Thyroid gland (tissue), 4 donors: ENCODE results near the gene RPL7A. TPM values are rescaled to one million over a fixed set of nuclear protein-coding genes. Genes with fewer than 3 reads are reported as not detected.

Experiments used
- DNase-seq, 2 donors: peaks; one replicate each; pipeline ENCODE4 v3.0.0-alpha.2; 2019
- H3K27ac ChIP-seq, 3 donors: fragments of 200-600 bp; sonication (generic); 1 replicate in 2 of 3; 2 replicates in 1 of 3; pipeline ENCODE4 v1.5.1; 2016 to 2019; ENCODE audit warnings: mild to moderate bottlenecking in 1 of 3, moderate library complexity in 1 of 3
- H3K27me3 ChIP-seq: fragments of 200-600 bp; sonication (generic); one replicate; pipeline ENCODE4 v1.5.1; 2019
- H3K36me3 ChIP-seq, 2 donors: fragments of 200-600 bp; sonication (generic); one replicate each; pipeline ENCODE4 v1.5.1; 2016 to 2019
- H3K4me1 ChIP-seq, 2 donors: fragments of 200-600 bp; sonication (generic); one replicate each; pipeline ENCODE4 v1.5.1; 2017 to 2019
- H3K4me3 ChIP-seq, 3 donors: fragments of 200-600 bp; sonication (generic); replicated peaks in 1 of 3; 1 replicate in 2 of 3; 2 replicates in 1 of 3; pipeline ENCODE4 v1.5.1; 2016; ENCODE audit warnings: mild to moderate bottlenecking in 1 of 3
- H3K9me3 ChIP-seq: fragments of 200-600 bp; sonication (generic); one replicate; pipeline ENCODE4 v1.5.1; 2017
- CTCF ChIP-seq, 6 experiments: fragments of 200-600 bp in 3 of 6; fragments of 450-650 bp in 3 of 6; sonication (generic) in 3 of 6; IDR thresholded peaks; one replicate each; pipeline ENCODE4 v1.5.1; 2016 to 2019; ENCODE audit warnings: antibody characterized with exemption in 6 of 6, mild to moderate bottlenecking in 2 of 6, inconsistent platforms in 1 of 6, moderate library complexity in 1 of 6
- POLR2A ChIP-seq, 2 donors: fragments of 450-650 bp; IDR thresholded peaks; one replicate each; pipeline ENCODE4 v1.6.1; 2017; ENCODE audit warnings: antibody characterized with exemption in 2 of 2, mild to moderate bottlenecking in 2 of 2, moderate library complexity in 1 of 2
- WGBS, 2 donors: methylation state at CpG; one replicate each; pipeline ENCODE4 v1.1.5; 2017; 5-methylcytosine and 5-hydroxymethylcytosine counted together
- intact Hi-C: fragments of 100-400 bp; cut with DNase I; formaldehyde crosslinking; loops from one replicate; pipeline ENCODE4 v1.15.1; 2023
- total RNA-seq, 4 donors: library from RNA; depleted of rRNA; stranded (reverse); fragments of >200 nt; gene quantifications; one replicate each; pipeline ENCODE4 v1.2.3, GENCODE V29; 2016

RPL7A gene
- total RNA-seq, 4 donors from 2014 or later, result 1,394 to 2,407 (median 1,585) TPM

DNA sequence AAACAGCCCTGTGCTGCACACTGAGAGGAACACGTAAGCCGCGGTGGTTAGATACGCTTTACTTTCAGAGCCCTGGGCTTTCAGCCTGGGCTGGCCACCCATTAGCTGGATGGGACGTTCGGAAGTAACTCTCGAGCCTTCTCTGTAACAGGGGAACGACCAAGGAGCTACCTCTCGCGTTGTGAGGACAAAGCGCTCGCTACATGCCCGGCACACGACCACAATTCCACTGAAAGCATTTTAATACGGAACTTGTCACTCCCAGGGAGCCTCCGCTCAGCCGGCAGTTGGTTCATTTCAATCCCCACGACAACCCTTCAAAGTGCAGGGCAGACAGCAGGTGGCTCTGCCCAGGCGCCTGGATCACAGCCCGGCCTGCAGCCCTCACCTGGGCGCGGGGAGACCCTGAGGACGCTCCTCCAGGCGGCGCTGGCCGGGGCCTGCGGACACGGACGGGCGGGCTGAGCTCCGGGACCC is 7.9 kb downstream of the RPL7A start:
- intact Hi-C loops, result loop anchor here (10.0 kb wide), 2 partner anchors 129 to 321 kb away; partner anchors contain the start of gene GTF3C5
- Histone ChIP-seq H3K9me3 (no peaks in the 10 kb centered on the region), H3K4me1 (peaks cover 17 to 22% of the 10 kb centered on the region in 2 donors), H3K27ac (peak overlapping the region in 1 of 3 donors; percentile 20), H3K36me3 (peaks cover 16 to 21% of the 10 kb centered on the region in 2 donors), H3K27me3 (no peaks in the 10 kb centered on the region), H3K4me3 (peak overlapping the region; percentile 69 to 82 (median 74))
- DNase-seq, result no peak
- 1 to 4% methylated on average over 7 to 18 of the region's 31 CpGs for WGBS, 2 donors
- TF ChIP-seq CTCF (IDR thresholded peaks at IDR 0.05) (no peak), POLR2A (IDR thresholded peaks at IDR 0.05) (no peak)

DNA sequence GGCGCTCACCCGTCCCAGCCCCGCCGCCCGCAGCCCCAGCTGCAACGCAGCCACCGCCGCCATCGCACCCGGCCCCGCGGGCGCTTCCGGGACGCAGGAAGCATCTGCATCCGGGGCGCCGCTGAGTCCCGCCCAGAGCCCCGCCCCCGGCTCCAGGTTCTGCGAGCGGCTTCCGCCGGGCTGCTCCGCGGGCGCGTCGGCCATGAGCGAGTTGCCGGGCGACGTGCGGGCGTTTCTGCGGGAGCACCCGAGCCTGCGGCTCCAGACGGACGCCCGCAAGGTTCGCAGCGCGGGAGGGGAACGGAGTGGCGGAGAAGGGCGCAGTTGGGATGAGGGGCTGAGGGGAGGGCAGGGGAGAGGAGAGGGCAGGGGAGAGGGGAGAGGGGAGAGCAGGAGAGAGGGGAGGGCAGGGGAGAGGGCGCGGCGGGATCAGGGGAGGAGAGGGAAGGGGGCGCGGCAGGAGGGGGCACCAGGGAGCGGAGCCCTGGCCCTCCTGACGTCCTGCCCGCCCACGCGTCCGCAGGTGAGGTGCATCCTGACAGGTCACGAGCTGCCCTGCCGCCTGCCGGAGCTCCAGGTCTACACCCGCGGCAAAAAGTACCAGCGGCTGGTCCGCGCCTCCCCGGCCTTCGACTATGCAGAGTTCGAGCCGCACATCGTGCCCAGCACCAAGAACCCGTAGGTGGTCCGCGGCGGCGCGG is 8.5 kb downstream of the RPL7A start, which contains the start of the genes SURF1 and SURF2:
Gene SURF1, minus strand, starts transcription at position 97 of the 701 bp plus-strand sequence. Its CDS starts 34 bp downstream, at position 63.
Gene SURF2, plus strand, starts transcription at position 160 of the 701 bp plus-strand sequence. Its CDS starts 43 bp downstream, at position 203.
- Histone ChIP-seq H3K4me3 (peak within 1 kb of the TSS; percentile 69 to 82 (median 74)), H3K36me3 (peaks cover 16 to 21% of the 10 kb centered on the region in 2 donors), H3K9me3 (no peaks in the 10 kb centered on the region), H3K27me3 (no peaks in the 10 kb centered on the region), H3K27ac (peak within 1 kb of the TSS in 2 of 3 donors; percentile 38 to 63), H3K4me1 (peaks cover 17 to 22% of the 10 kb centered on the region in 2 donors)
- intact Hi-C loops, result loop anchor here (10.0 kb wide), 2 partner anchors 128 to 322 kb away; partner anchors contain the start of gene GTF3C5
- WGBS, 2 donors, result 0 to 2% methylated on average over 19 to 40 of the region's 78 CpGs
- DNase-seq, result peak; percentile 90 to 92
- peak in 1 of 2 donors; percentile 63 for TF ChIP-seq POLR2A (IDR thresholded peaks at IDR 0.05)
- peak in 3 of 6 experiments; percentile 12 to 19 (median 14) for TF ChIP-seq CTCF (IDR thresholded peaks at IDR 0.05)

DNA sequence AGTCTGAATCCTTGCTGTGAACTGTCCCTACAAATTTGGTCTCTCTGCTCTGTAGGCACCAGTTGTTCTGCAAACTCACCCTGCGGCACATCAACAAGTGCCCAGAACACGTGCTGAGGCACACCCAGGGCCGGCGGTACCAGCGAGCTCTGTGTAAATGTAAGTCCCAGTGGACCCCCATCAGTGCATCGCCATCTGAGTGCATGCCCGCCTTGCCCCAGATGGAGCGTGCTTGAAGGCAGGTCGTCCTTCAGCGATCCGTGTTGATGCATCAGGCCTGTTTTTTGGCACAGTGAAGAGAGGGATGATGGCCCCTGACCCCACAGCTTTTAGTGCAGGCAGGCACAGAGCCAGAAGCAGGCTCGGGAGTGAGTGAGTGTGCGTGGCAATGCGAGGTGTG is 9.6 kb downstream of the RPL7A start:
- no peaks in the 10 kb centered on the region for H3K9me3 ChIP-seq
- no peak overlapping the region for H3K27ac ChIP-seq
- peaks cover 19 to 20% of the 10 kb centered on the region in 2 donors for H3K36me3 ChIP-seq
- TF ChIP-seq CTCF (IDR thresholded peaks at IDR 0.05), result no peak
- TF ChIP-seq POLR2A (IDR thresholded peaks at IDR 0.05), result no peak
- 85 to 87% methylated on average over 14 of the region's 14 CpGs for WGBS, 2 donors
- peak overlapping the region in 1 of 3 donors; percentile 69 for H3K4me3 ChIP-seq
- H3K4me1 ChIP-seq, result peaks cover 17 to 22% of the 10 kb centered on the region in 2 donors
- no peak for DNase-seq
- H3K27me3 ChIP-seq, result no peaks in the 10 kb centered on the region
- intact Hi-C loops, result loop anchor here (10.0 kb wide), 2 partner anchors 127 to 323 kb away; partner anchors contain the start of gene GTF3C5

DNA sequence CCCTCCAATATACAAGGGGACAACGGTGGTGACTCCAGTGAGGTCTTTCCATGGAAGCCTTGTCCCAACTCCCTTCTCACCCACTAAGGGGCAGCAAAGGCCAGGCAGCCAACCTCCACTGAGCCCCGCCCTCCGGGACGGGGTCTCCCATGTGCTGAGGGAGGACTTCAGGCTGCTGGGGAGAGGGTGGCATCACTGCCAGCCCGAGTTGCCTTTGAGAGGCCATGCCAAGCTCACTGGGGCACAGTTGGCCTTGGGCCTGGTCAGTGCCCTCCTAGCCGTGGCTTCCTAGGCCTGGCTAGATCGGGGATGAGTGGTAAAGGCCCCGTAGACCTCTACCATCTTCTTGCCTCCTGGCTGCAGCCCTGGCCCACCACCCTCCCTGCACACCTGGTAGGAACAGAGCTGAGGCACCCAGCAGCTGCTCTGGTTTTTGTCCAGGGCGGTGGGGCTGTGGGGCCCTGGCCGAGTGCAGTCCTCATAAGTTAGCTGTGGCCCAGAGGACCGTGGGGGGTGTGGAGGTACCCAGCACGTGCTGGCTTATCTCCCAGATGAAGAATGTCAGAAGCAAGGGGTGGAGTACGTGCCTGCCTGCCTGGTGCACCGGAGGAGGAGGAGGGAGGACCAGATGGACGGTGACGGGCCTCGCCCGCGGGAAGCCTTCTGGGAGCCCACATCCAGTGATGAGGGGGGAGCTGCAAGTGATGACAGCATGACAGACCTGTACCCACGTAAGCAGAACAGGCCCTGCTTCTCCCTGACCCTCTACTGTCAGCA is 11.6 kb downstream of the RPL7A start:
- Histone ChIP-seq H3K4me3 (no peak overlapping the region), H3K4me1 (peaks cover 17 to 22% of the 10 kb centered on the region in 2 donors), H3K27me3 (no peaks in the 10 kb centered on the region), H3K27ac (no peak overlapping the region), H3K9me3 (no peaks in the 10 kb centered on the region), H3K36me3 (peaks cover 30 to 37% of the 10 kb centered on the region in 2 donors)
- no peak for DNase-seq
- WGBS, 2 donors, result 69 to 83% methylated on average over 16 of the region's 20 CpGs
- TF ChIP-seq CTCF (IDR thresholded peaks at IDR 0.05) (peak in 1 of 6 experiments; percentile 8), POLR2A (IDR thresholded peaks at IDR 0.05) (no peak)
- intact Hi-C loops, result loop anchor here (10.0 kb wide), 2 partner anchors 125 to 325 kb away; partner anchors contain the start of gene GTF3C5
